Astrocyte (in vitro differentiated cells and primary cell): ENCODE data around the gene FAM120B.
A peak's percentile ranks its signal among the peaks of the same experiment; 100 is the strongest.

Source experiments
- CTCF ChIP-seq: IDR thresholded peaks from 2 replicates; pipeline ENCODE4 v1.5.1; 2011; ENCODE audit warnings: low read depth, mild to moderate bottlenecking, inconsistent platforms, low read length, moderate library complexity; ENCODE audit not compliant: insufficient read depth
- EZH2 ChIP-seq: IDR thresholded peaks from 2 replicates; pipeline ENCODE4 v1.6.1; 2012; ENCODE audit warnings: mild to moderate bottlenecking, low read length, inconsistent platforms; ENCODE audit not compliant: insufficient read depth

GRCh38 chr6:170291271-170292110, 15.1 kb upstream of the FAM120B start:
- TF ChIP-seq CTCF: no peak
- TF ChIP-seq EZH2: peak; percentile 89
